ENCODE measurements around the gene NUDT3. TPM values are rescaled to one million over a fixed set of nuclear protein-coding genes. Genes with fewer than 3 reads are reported as not detected.

The NUDT3 gene
- total and polyA plus RNA-seq, 9 of the 15 experiments (the other 6 are each of a cell fraction or from before 2014, with no cell fraction given): 5.4 to 81.2 (median 56.4) TPM

DNA sequence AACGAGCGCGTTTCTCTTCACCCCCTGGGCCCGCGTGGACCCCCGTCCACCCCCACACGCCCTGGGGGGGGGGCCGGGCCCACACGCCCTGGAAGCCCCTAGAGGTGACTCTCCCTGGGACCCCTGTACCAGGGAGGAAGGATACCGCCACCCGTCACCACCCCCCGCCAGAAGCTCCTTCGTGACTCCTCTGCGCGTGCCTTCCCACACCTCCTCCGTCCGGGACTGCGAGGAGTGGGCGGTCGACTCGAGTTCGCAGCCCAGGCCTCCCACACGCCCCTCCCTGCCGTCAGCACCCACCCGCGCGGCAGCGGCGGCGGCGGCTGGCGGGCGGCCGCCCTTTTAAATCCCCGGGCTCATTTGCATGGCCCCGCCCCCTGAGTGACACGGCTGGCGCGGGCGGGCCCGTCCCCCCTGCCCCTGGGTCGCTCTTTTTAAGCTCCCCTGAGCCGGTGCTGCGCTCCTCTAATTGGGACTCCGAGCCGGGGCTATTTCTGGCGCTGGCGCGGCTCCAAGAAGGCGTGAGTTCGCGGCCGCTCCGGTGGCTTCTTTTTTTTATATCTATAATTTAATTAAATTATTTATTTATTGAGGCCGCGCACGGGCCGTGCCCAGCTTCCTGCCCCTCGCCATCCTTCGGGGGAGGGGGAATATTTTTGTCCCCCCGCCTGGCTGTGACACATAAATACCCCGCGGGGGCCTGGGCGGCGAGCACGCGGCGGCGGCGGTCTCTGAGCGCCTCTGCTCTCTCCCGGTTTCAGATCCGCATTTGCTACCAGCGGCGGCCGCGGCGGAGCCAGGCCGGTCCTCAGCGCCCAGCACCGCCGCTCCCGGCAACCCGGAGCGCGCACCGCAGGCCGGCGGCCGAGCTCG, 155.8 kb downstream of the NUDT3 start, which contains the start of gene HMGA1 (continued):
- 0 out of 2 replicates have a peak, but pooled peaks have one; percentile 3 for TF ChIP-seq NFXL1 (CRISPR knock-in tag; IDR thresholded peaks at IDR 0.05)
- no peak for TF ChIP-seq HDAC8 (tag; IDR thresholded peaks at IDR 0.05)
- TF ChIP-seq ILF3 (IDR thresholded peaks at IDR 0.05; ENCODE audit: borderline replicate concordance): peak; percentile 46; the same call in 1 of the 2 replicates
- TF ChIP-seq, protein P1, sequence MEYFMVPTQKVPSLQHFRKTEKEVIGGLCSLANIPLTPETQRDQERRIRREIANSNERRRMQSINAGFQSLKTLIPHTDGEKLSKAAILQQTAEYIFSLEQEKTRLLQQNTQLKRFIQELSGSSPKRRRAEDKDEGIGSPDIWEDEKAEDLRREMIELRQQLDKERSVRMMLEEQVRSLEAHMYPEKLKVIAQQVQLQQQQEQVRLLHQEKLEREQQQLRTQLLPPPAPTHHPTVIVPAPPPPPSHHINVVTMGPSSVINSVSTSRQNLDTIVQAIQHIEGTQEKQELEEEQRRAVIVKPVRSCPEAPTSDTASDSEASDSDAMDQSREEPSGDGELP (CRISPR knock-in tag; IDR thresholded peaks at IDR 0.05; ENCODE audit: borderline replicate concordance): peak; percentile 83; the same call in 1 of the 2 replicates
- TF ChIP-seq, protein P2, sequence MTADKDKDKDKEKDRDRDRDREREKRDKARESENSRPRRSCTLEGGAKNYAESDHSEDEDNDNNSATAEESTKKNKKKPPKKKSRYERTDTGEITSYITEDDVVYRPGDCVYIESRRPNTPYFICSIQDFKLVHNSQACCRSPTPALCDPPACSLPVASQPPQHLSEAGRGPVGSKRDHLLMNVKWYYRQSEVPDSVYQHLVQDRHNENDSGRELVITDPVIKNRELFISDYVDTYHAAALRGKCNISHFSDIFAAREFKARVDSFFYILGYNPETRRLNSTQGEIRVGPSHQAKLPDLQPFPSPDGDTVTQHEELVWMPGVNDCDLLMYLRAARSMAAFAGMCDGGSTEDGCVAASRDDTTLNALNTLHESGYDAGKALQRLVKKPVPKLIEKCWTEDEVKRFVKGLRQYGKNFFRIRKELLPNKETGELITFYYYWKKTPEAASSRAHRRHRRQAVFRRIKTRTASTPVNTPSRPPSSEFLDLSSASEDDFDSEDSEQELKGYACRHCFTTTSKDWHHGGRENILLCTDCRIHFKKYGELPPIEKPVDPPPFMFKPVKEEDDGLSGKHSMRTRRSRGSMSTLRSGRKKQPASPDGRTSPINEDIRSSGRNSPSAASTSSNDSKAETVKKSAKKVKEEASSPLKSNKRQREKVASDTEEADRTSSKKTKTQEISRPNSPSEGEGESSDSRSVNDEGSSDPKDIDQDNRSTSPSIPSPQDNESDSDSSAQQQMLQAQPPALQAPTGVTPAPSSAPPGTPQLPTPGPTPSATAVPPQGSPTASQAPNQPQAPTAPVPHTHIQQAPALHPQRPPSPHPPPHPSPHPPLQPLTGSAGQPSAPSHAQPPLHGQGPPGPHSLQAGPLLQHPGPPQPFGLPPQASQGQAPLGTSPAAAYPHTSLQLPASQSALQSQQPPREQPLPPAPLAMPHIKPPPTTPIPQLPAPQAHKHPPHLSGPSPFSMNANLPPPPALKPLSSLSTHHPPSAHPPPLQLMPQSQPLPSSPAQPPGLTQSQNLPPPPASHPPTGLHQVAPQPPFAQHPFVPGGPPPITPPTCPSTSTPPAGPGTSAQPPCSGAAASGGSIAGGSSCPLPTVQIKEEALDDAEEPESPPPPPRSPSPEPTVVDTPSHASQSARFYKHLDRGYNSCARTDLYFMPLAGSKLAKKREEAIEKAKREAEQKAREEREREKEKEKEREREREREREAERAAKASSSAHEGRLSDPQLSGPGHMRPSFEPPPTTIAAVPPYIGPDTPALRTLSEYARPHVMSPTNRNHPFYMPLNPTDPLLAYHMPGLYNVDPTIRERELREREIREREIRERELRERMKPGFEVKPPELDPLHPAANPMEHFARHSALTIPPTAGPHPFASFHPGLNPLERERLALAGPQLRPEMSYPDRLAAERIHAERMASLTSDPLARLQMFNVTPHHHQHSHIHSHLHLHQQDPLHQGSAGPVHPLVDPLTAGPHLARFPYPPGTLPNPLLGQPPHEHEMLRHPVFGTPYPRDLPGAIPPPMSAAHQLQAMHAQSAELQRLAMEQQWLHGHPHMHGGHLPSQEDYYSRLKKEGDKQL (CRISPR knock-in tag; IDR thresholded peaks at IDR 0.05; ENCODE audit: borderline replicate concordance): no peak
- TF ChIP-seq MTA1 (IDR thresholded peaks at IDR 0.05; ENCODE audit: borderline replicate concordance): peak; percentile 59
- TF ChIP-seq RAD51 (IDR thresholded peaks at IDR 0.05; ENCODE audit: borderline replicate concordance, low read depth): 0 out of 2 replicates have a peak, but pooled peaks have one; percentile 4
- no peak for TF ChIP-seq ARID2 (IDR thresholded peaks at IDR 0.05)
- TF ChIP-seq, protein P3, sequence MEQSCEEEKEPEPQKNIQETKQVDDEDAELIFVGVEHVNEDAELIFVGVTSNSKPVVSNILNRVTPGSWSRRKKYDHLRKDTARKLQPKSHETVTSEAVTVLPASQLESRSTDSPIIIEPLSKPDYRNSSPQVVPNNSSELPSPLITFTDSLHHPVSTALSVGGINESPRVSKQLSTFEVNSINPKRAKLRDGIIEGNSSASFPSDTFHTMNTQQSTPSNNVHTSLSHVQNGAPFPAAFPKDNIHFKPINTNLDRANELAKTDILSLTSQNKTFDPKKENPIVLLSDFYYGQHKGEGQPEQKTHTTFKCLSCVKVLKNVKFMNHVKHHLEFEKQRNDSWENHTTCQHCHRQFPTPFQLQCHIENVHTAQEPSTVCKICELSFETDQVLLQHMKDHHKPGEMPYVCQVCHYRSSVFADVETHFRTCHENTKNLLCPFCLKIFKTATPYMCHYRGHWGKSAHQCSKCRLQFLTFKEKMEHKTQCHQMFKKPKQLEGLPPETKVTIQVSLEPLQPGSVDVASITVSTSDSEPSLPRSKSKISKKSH (CRISPR knock-in tag; IDR thresholded peaks at IDR 0.05): no peak
- TF ChIP-seq, protein P4, sequence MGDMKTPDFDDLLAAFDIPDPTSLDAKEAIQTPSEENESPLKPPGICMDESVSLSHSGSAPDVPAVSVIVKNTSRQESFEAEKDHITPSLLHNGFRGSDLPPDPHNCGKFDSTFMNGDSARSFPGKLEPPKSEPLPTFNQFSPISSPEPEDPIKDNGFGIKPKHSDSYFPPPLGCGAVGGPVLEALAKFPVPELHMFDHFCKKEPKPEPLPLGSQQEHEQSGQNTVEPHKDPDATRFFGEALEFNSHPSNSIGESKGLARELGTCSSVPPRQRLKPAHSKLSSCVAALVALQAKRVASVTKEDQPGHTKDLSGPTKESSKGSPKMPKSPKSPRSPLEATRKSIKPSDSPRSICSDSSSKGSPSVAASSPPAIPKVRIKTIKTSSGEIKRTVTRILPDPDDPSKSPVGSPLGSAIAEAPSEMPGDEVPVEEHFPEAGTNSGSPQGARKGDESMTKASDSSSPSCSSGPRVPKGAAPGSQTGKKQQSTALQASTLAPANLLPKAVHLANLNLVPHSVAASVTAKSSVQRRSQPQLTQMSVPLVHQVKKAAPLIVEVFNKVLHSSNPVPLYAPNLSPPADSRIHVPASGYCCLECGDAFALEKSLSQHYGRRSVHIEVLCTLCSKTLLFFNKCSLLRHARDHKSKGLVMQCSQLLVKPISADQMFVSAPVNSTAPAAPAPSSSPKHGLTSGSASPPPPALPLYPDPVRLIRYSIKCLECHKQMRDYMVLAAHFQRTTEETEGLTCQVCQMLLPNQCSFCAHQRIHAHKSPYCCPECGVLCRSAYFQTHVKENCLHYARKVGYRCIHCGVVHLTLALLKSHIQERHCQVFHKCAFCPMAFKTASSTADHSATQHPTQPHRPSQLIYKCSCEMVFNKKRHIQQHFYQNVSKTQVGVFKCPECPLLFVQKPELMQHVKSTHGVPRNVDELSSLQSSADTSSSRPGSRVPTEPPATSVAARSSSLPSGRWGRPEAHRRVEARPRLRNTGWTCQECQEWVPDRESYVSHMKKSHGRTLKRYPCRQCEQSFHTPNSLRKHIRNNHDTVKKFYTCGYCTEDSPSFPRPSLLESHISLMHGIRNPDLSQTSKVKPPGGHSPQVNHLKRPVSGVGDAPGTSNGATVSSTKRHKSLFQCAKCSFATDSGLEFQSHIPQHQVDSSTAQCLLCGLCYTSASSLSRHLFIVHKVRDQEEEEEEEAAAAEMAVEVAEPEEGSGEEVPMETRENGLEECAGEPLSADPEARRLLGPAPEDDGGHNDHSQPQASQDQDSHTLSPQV (IDR thresholded peaks at IDR 0.05): no peak
- no peak; the same call in 1 of the 2 replicates for TF ChIP-seq ZNF561 (CRISPR knock-in tag; conservative IDR thresholded peaks at IDR 0.05)
- no peak for TF ChIP-seq MTF1 (CRISPR knock-in tag; IDR thresholded peaks at IDR 0.05; ENCODE audit: borderline replicate concordance)
- no peak for TF ChIP-seq ZNF121 (CRISPR knock-in tag; conservative IDR thresholded peaks at IDR 0.05)
- 0 out of 2 replicates have a peak, but pooled peaks have one; percentile 6 for TF ChIP-seq RHOXF2B (CRISPR knock-in tag; conservative IDR thresholded peaks at IDR 0.05)
